Measurements from ENCODE around the gene DOCK3. TPM values are rescaled to one million over a fixed set of nuclear protein-coding genes. Genes with fewer than 3 reads are reported as not detected.

Gene DOCK3
- total RNA-seq, 1 donor from 2014 or later: 39.9 TPM

Small RNA genes lying within 50 kb of the gene (small RNA-seq; reads per million reads assigned to genes)
- gene MIR4787 (0.13 reads per million), gene PPIAP69 (not detected)

Other genes with a start within 250 kb of the DOCK3 start
- gene CACNA2D2, start 171.3 kb upstream of the DOCK3 start, total RNA-seq: 2.4 TPM
- gene C3orf18, start 107.2 kb upstream of the DOCK3 start, total RNA-seq: 12.6 TPM
- 4.5 TPM for gene HEMK1, start 105.4 kb upstream of the DOCK3 start, total RNA-seq
- 0.41 TPM for gene CISH, start 63.2 kb upstream of the DOCK3 start, total RNA-seq
- gene MAPKAPK3, start 57.8 kb upstream of the DOCK3 start, total RNA-seq: 2.9 TPM

Data from frontal cortex (tissue), 1 donor.